HG03280 (cell line): ENCODE measurements around the gene ELMO1.

Experiments used
- ATAC-seq: cut with Tn5 transposase; IDR thresholded peaks from one replicate; pipeline ENCODE4 v1.9.1; 2021; ENCODE audit warnings: mild to moderate bottlenecking, moderate library complexity; ENCODE audit not compliant: unreplicated experiment

ELMO1 gene

DNA sequence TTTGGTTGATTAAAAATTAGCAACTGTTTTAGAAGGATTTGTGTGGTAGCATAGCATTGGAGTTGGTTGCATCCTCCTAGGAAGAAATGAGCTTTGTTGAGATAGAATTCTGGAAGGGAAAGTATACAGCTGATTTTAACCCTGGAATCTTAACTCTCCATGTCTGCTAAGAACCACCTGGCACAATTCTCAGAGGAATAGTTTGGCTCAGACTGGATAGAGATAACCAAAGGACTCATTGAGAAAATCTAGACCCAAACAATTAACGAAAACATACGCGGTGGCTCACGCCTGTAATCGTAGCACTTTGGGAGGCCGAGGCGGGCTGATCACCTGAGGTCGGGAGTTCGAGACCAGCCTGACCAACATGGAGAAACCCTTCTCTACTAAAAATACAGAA lies 625.3 kb downstream of the ELMO1 start:
- no peak for ATAC-seq

- no peak for ATAC-seq
Measured at GRCh38 chr7:36821617-36822016, 627.0 kb downstream of the ELMO1 start.

DNA sequence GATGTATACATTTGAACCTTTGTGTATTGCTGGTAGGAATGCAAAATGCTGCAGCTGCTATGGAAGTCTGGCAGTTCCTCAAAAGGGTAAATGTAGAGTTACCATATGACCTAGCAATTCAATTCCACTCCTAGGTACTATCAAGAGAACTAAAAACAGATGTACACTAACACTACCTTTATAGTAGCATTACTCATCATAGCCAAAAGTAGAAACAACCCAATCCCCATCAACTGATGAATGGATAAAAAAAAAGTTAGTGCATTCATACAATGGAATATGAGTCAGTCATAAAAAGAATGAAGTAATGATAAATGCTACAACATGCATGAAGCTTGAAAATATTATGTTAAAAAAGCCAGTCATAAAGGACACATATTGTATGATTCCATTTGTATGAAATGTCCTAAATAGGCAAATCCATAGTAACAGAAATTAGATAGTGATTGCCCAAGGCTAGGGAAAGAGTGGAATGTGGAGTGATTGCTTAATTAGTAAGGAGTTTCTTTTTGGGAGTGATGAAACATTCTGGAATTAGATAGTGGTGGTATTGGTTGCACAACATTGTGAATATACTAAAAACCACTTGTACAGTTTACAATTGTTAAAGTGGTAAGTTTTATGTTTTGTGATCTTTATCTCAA lies 628.0 kb downstream of the ELMO1 start:
- no peak for ATAC-seq

- ATAC-seq, result no peak
Measured at GRCh38 chr7:36819639-36820038, 629.0 kb downstream of the ELMO1 start.

DNA sequence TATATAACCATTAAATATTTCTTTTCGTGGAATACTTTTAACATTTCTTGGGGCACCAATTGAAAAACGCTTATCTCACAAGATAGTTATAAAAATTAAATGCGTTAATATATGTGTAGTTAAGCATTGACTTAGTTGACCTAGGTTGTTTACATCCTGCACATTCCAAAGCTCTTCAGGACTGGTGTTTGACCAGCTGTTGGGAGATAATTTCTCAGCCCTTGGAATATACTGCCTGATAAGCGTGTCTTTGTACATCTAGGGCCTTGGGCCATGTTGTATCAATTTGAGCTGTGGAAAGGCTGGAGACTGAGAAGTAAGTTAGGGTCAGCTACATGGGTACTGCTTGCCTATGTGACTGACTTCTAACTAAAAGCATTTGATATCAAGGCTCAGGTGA lies 634.4 kb downstream of the ELMO1 start:
- no peak for ATAC-seq

- no peak for ATAC-seq
Measured at GRCh38 chr7:36811807-36812206, 636.9 kb downstream of the ELMO1 start.

GRCh38 chr7:36810489-36810888 lies 638.2 kb downstream of the ELMO1 start:
- ATAC-seq, result no peak

- no peak for ATAC-seq
Measured at GRCh38 chr7:36810032-36810431, 638.6 kb downstream of the ELMO1 start.

GRCh38 chr7:36809510-36809909 lies 639.2 kb downstream of the ELMO1 start:
- no peak for ATAC-seq

GRCh38 chr7:36809086-36809485 lies 639.6 kb downstream of the ELMO1 start:
- ATAC-seq, result no peak

DNA sequence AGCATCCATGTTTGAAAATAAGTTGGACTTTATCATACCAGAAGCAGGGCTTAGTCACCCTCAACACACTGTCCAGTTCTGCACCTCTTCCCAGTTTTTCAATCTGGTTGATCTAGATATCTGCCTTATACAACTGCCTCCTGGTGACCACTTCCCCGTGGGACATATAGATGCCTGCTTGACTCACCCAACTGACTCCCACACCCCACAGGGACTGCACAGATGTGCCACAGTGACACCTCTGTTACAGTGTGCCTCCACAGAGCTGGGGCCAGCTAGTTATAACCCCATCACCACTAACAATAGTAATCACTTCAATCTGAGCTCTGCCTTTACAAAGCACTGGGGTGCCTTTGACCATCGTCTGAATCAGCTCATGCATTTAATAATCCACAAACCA lies 641.8 kb downstream of the ELMO1 start:
- ATAC-seq, result no peak
